GOT3 (cell line): Measurements from ENCODE around the gene SERPINI1.

Experiments used
- DNase-seq: peaks from one replicate; lab custom pipeline; 2025; ENCODE audit warnings: mixed read lengths; lab: John Stamatoyannopoulos, UW

SERPINI1 gene, protein sequence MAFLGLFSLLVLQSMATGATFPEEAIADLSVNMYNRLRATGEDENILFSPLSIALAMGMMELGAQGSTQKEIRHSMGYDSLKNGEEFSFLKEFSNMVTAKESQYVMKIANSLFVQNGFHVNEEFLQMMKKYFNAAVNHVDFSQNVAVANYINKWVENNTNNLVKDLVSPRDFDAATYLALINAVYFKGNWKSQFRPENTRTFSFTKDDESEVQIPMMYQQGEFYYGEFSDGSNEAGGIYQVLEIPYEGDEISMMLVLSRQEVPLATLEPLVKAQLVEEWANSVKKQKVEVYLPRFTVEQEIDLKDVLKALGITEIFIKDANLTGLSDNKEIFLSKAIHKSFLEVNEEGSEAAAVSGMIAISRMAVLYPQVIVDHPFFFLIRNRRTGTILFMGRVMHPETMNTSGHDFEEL

DNA sequence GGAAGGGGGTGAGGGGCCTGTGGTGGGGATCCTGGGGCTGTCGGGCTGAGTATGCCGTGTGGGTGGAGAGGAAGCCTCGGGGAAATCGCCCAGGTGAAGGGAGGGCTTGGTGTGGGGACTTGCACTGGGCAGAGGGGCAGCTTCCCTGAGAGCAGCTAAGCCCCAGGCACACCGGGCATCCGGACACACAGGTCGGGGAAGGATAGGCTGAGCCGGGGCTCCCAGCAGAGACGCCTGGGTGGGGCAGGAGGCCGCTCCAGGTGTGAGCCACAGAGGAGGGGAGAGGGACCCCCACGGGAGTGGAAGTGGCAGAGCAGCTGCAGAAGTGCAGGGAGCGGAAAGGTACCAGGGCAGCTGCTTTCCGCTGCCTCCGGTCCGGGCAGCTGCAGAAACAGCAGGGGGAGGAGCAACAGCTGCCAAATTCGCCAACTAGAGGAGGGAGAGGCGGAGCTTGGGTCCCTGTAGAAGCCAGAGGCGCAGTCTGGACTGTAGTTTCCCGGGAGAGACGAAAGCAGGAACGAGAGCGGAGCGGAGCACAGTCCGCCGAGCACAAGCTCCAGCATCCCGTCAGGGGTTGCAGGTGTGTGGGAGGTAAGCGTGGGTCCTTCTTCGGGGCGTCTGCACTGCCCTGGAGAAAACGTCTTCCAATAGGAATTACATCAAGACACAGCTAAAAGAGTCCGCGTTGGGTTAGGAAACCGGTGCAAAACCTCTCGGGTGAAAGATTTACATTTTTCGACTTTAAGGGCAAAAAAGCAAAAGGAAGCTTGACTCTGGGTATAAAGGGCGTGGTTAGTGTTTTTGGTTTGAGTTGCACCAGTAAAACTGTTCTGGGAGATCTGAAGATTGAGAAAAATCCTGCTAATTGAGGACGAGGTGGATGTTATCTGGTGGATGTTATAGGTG, at the start of gene SERPINI1:
SERPINI1 (plus strand) TSS at position 489 of the 906 bp plus-strand sequence. CDS start 53,408 bp downstream, outside the sequence.
- DNase-seq = peak; percentile 75

DNA sequence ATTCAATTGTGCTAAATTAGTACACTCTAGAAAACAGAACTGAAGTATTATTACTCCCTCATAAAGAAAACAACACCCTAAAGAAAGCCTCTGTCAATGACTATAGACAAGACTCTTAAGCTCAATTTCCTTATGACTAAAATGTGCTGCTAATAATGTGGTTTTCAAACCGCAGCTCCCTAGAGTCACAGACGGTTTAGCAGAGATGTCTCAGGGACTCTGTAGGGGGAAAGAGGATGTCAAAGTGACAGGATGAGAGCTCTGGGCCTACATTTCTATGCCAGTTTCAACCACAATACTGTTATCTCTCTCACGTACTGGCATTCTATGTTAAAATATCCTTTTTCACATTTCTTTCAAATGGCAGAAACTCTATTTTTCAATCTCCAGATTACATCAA, 44.2 kb upstream of the SERPINI1 start:
- no peak for DNase-seq

DNA sequence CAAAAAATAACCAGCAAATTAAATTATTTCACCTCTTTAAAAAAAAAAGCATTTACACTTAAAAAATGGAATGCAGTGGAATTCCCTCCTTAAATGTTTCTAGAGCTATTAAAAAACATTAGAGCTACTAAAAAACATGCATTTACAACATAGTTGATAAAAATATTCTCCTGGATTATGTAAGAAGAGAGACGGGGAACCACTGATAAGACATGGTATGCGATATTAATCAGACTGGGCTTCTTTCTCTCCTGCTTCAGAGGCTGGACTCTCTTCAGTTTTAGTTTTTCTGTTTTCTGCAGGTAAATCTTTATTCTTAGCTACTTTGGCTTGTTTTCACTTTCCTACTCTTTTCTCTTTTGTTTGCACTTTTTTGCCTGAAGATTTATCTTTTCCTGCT, 41.4 kb upstream of the SERPINI1 start:
- DNase-seq = no peak

DNA sequence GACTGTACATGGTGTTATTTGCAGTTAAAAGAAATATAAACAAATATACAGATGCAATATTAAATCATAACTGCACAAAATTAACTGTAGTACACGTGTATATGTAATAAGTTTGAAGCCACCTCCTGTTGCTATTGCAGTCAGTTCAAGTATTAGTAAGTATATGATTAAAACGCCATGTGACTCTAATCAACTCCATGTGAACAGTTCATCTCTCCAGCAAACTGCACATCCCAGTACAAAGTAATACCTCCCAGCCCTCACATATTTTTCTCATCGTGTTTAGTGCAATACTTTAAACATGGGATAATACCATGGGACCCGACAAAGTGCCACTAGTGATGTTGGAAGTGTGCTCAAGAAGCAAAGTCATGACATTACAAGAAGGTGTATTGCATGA, 35.5 kb upstream of the SERPINI1 start:
- no peak for DNase-seq

DNA sequence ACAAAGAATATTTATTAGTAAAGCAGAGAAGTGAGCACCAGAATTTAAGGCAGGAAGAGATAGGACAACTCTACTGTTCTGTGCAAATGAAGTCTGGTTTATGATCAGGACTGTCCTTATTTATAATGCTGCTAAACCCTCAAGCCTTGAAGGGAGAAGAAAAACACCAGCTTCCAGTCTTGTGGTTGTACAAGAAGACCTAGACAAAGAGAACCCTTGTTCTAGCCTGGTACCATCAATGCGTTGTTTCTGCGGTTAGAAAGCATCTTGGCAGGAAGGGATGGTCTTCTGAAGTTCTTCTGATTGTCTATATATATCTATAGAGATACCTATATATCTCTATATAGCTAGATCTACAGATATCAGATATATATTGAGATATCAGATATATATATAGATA, 34.6 kb upstream of the SERPINI1 start:
- DNase-seq = no peak

DNA sequence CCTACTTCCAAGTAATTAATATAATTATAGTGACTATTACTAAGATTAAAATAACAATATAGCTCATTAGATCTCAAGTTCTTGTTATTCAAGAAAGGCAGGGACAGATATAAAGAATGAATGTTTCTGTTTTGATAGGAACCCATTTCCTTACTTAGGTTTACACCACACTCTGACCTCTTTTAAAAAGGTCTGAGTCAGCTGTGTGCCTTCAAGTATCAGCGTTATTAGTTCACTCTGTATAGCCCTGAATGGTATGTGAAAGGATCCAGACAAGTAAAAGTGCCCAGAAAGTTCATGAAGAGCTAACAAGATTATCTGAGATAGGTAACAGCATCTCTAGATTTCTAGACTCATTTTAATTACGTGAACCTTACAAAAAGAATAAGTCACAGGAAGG, 29.7 kb upstream of the SERPINI1 start:
- no peak for DNase-seq

DNA sequence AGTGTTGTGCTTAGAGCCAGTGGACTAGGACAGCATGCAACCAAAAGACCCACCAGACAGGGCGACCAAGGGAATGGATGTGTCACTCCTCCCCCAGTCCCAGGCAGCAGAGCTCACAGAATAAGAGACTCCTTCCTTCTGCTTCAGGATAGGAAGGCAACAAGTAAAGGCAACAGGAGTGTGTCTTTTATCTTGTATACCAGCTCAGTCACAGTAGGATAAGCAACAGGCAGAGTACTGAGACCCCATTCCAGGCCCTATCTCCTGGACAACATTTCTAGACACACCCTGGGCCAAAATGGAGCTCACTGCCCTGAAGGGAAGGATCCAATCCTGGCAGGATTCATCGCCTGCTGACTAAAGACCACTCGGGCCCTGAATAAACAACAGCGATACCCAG, 25.8 kb upstream of the SERPINI1 start:
- no peak for DNase-seq

DNA sequence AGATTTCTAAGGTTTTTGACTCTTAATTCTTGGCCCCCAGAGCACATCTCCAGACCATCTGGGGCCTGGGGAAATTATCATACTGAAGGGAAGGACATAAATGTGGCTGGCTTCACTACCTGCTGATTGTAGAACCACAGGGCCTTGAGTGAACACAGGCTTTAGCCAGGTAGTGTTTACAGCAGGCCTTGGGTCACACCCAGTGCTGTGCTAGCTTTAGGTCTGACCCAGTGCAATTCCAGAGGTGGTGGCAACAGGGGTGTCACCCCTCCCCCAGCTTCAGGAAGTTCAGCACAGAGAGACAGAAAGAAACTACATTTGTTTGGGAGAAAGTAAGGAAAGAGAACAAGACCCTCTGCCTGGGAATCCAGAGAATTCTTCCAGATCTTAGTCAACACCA, 25.0 kb upstream of the SERPINI1 start:
- DNase-seq = no peak

DNA sequence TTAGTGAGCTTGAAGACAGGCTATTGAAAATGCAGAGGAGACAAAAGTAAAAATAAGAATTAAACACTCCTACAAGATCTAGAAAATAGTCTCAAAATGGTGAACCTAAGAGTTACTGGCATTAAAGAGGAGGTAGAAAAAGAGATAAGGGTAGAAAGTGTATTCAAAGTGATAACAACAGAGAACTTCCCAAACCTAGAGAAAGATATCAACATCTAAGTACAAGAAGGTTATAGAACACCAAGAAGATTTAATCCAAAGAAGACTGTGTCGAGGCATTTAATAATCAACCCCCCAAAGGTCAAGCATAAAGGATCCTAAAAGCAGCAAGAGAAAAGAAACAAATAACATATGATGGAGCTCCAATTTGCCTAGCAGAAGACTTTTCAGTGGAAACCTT, 24.1 kb upstream of the SERPINI1 start:
- DNase-seq = no peak

DNA sequence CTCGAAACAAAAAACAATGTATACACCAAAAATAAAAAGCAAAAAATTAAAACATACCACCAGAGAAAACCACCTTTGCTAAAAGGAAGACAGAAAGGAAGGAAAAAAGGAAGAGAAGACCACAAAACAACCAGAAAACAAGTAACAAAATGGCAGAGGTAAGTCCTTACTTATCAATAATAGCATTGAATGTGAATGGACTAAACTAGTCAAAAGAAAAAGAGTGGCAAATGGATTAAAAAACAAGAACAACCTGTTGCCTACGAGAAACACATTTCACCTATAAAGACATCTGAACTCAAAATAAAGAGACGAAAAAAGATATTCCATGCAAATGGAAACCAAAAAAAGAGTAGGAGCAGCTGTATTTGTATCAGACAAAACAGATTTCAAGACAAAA, 23.1 kb upstream of the SERPINI1 start:
- DNase-seq = no peak

DNA sequence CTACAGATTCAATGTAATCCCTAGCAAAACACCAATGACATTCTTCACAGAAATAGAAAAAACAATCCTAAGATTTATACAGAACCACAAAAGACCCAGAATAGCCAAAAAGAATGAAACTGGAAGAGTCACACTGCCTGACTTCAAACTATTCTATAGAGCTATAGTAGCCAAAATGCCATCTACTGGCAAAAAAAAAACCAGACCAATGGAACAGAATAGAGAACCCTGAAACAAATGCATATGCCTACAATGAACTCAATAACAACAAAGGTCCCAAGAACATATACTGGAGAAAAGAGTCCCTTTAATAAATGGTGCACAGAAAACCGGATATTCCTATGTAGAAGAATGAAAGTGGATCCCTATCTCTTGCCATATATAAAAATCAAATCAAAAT, 20.6 kb upstream of the SERPINI1 start:
- no peak for DNase-seq

DNA sequence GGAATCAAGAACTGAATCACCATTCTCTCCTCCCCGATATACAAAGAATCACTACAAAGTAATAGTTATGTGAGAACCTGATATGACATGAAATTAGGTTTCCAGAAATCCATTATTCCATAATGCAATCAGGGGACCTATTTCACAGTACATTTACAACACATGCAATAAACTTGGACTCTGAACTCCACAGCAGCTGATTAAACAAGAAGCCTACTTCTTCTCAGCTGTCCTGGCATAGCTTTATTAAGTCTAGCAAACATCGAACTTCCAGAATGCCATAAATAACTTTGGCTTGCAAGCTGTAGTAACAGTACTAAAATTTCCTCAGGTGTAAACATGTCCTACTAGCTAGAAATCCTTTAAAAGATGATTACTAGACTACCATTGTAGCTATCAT, 18.6 kb upstream of the SERPINI1 start:
- no peak for DNase-seq

DNA sequence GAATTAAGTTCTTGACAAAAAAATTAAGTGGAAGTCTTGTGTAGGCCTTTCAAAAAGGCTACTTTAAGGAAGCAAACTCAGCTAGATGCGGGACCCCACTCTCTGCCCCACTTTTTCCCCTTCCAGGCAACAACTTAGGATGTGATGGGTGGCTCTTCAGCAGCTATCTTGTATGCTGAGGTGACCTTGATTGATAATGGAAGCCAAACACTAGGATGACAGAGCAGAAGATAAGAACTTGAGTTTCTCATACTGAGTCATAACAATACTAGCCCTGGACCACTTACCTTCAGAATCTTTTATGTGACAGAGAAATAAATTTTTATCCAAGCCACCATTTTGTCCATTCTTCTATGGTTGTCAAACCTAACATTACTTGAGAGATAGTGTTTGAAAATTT, 16.9 kb upstream of the SERPINI1 start:
- no peak for DNase-seq

DNA sequence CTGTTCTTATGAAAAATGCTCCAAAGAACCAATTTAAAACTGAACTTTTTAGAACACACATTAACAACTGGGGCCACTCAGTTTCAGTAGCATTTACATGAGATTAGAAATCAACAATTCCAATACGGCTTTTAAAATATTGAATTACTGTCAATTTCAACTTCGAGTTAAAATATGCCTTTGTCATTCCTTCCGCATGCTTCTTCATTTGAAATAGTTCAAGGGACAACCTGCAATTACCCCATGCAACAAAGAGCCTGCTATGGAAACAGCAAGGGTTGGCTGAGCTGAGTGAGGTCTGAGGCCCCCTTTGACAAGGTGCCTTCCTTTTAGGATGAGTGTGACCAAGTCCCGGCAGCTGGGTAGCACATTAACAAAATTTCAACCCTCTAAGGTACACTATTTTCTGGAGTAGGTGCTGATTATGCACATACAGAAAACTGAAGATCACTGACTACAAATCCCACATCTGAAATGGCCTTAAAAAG, 12.5 kb upstream of the SERPINI1 start:
- no peak for DNase-seq

DNA sequence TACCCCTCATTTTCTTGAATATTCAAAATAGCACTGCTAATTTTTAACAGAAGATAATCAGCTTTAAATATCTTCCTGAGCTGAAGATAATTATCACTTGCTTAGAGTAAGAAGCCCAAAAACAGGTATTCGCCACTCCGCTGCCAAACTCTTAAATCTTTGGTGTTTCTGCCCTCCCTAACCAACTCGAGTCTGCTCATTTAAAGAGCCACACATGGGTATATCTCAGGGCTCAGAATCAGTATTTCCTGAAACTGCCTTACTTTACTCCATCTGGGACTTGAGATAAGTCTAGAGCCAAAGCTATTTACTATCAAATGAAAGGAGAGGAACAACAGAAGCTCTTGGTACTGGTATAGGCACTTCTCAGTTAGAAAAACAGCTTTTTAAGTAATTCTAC, 11.6 kb upstream of the SERPINI1 start:
- DNase-seq = no peak

DNA sequence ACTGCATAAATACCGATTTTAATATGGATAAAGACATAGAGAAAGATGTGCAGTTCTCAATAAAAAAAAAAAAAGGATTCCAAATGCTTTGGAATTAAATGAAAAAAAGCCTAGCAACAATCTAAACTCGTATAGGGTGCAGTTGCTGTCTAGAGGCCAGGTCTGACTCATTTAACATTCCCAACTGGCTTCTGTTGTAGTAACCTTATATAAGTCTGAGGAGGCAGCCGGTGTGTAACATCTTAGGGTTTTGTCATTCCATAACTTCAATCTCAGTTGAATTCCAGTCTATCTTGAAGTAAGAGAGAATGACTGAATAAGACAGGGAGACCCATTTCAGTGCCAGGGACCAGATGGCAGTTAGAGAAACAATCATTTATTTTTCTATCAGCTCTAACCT, 7.3 kb upstream of the SERPINI1 start:
- DNase-seq = no peak

DNA sequence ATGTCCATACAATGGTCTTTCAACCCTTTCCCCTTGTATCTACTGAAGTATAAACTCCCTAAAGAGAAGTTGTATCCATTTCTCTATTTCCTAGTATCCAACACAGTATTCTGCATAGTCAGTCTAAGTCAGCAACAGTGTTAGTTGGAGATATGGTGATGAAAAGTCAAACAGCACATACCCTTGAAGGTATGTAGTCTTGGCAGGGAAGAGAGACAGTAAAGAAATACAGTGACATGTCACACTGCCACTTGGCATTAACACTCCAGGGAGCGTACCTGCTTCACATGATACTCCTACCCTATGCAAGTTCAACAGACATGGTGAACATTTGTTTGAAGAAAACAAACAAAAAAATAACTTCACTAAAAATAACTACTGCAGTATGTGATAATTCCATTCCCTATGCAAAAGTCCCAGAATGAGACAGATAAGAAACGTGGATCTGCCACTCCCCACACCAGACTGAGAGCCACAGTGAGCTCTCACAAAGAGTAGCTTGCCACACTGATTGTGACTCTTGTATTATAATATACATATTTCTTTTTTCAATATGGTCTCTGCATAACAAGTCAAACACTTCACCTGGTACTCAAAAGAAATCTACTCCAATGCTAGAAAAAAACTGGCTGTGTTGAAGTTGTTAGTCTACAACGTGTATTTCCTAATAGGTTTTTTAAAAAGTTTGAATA, 6.7 kb upstream of the SERPINI1 start:
- DNase-seq = no peak

DNA sequence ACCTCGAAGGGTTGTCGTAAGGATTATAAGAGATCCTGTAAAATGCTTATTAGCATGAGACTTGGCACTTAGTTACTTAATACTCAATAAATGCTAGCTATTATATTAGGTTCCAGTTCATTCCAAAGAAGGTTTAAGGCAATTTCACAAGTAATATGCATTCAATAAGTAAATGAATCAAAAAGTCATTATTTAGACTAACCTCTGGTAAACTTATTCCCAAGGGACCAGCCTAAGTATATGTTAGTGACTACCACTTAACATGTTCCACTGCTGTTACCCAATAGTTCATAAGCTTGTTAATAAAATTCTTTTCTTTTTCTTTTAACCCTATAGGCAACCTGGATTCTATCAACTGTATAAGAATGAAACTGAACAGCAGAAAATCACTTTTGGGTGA, 5.9 kb upstream of the SERPINI1 start:
- no peak for DNase-seq

DNA sequence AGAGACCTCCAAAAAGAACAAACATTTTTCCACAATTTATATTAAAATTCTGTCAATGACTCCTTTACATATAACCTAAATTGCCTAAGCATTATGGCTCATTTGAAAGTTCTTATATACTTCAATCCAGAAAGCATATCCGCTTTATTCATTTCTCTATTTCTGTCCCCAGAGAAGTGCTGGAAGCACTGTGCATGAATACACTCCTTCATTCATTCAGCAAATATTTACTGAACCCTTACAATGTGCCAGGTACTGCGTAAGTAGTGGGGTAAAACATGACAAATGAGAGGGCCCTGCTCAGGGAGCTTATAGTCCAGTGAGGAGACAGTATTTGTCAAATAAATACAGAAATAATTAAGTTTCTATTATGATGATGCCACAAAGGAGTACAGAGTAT, 4.1 kb upstream of the SERPINI1 start:
- DNase-seq = no peak

DNA sequence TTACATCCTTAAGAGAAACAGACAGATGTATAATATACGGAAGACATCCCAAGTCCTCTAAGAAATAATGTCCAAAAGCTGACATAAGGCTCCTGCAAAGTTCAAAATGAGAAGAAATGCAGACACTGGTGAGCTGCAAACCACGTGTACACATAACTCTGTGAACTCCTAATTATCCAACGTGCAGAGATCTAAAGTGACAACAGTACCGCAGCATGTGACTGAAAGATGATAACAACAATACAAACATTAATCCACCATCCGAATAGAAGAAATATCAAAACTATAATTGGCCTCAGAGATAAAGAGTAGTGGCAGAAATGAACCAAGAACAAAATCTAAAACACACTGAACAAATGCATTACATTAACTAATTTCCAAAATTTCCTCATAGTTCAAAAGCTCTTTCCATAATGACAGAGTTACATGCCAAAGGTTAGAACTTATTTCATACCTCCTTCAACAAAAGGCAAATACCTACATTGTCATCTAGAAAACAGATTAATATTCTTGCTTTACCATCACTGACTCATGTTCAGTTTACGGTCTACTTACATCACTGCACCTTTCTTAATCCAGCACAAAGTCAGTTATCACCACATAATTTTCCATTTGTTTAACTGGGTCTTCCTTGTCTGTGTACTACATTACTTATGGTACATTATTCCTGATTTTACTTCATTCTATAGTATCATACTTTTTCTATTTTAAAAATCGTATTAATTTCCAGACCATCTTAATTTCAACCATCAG, 3.0 kb upstream of the SERPINI1 start:
- no peak for DNase-seq

DNA sequence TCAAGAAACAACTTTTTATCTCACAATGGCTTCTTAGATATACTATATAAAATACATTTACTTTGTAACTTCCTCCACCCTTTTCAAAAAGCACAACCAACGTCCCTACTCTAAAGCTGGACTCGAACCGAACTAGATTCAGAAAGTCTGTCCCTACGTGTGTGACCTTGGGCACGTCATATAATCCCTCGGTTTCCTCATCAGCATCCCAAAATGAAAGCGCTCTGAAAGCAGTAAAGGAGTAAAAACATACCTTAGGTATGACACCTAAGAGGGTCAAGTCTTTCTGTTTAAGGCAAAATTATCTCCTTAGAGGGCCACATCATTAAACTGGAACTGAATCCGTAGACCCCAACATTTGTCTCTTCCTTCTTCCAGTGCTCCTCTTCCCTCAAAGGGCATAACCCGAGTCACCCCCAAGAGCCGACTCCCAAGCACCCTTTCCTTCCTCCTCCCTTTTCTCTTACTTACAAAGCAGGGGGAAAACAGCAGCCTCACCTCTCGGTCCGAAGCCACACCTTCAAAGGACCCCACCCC, 1.5 kb upstream of the SERPINI1 start:
- DNase-seq = no peak
